GM18526 (cell line): ENCODE data around the gene DDOST.

Experiments
- POLR2A ChIP-seq: IDR thresholded peaks from 3 replicates; pipeline ENCODE4 v1.6.1; 2011; ENCODE audit not compliant: insufficient read length; ENCODE audit errors: extremely low read depth

The DDOST gene

DNA sequence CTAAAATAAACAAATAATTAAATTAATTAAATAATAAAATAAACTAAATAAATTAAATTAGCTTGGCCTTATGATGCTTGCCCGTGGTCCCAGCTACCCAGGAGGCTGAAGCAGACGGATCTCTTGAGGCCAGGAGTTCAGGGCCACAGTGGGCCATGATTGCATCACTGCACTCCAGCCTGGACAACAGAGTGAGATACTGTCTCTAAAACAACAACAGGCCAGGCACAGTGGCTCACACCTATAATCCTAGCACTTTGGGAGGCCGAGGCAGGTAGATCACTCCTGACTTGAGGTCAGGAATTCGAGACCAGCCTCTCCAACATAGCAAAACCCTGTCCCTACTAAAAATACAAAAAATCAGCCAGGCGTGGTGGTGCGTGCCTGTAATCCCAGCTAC is 40.2 kb downstream of the DDOST start:
- TF ChIP-seq POLR2A, result no peak

GRCh38 chr1:20619999-20620398 is 41.2 kb downstream of the DDOST start:
- no peak for TF ChIP-seq POLR2A

DNA sequence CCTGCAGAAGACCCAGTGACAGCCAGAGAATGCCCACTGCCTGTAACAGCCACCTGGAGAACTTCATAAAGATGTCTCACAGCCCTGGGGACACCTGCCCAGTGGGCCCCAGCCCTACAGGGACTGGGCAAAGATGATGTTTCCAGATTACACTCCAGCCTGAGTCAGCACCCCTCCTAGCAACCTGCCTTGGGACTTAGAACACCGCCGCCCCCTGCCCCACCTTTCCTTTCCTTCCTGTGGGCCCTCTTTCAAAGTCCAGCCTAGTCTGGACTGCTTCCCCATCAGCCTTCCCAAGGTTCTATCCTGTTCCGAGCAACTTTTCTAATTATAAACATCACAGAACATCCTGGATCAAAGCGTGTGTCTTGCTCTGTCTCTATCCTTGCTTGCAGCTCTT is 42.6 kb downstream of the DDOST start:
- no peak for TF ChIP-seq POLR2A

DNA sequence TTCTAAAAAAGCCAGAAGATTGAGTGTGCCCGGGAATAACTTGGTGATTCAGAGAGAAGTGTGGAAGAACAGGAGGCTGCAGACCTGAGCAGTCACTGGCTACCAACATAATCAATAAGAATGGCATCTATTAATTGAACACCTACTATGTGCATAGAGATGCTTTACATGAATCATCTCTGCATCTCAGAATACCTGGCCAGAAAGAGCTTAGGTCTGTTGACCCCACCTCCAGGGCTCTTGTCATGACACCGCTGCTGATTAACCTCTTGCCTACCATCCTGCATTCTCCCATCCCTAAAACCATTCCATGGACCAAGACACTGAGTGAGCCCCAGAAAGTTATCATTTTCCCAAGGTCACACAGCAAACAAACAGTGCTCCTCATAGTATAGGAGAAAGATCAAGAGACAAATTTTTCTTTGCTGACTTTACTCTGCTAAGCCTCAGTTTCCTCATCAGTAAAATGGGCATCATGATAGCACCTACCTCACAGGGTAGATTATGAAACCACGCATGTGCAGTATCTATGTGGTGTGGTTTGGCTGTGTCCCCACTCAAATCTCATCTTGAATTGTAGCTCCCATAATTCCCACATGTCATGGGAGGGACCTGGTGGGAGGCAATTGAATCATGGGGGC is 44.2 kb downstream of the DDOST start:
- TF ChIP-seq POLR2A, result no peak

GRCh38 chr1:20615946-20616846 is 45.0 kb downstream of the DDOST start:
- TF ChIP-seq POLR2A, result no peak

GRCh38 chr1:20614131-20614579 is 47.0 kb downstream of the DDOST start:
- TF ChIP-seq POLR2A, result no peak

GRCh38 chr1:20612221-20612746 is 48.9 kb downstream of the DDOST start:
- TF ChIP-seq POLR2A, result no peak

GRCh38 chr1:20611652-20612051 is 49.5 kb downstream of the DDOST start:
- no peak for TF ChIP-seq POLR2A

- no peak for TF ChIP-seq POLR2A
These were observed 50.2 kb downstream of the DDOST start for GRCh38 chr1:20610970-20611369.

GRCh38 chr1:20609541-20609940 is 51.6 kb downstream of the DDOST start:
- no peak for TF ChIP-seq POLR2A

DNA sequence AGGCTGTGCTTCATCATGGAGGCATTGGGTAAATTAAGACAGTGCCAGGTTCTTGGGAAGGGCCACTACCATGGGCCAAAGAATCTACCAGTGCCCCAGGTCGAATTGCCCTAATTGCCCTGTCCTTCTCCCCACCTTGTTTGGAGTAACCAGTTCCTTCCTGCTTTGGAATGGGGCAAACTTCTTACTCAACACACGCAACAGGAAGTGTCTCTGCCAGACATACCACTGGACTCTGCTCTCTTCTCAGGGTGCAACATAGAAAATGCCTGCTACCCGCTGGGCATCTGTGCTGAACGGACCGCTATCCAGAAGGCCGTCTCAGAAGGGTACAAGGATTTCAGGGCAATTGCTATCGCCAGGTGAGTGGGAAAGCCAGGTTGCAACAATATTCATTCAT is 56.5 kb downstream of the DDOST start:
- no peak for TF ChIP-seq POLR2A

GRCh38 chr1:20603504-20604464 is 57.4 kb downstream of the DDOST start:
- TF ChIP-seq POLR2A, result no peak

GRCh38 chr1:20602851-20603450 is 58.2 kb downstream of the DDOST start:
- no peak for TF ChIP-seq POLR2A
